ENCODE results near the gene OTOGL. TPM values are rescaled to one million over a fixed set of nuclear protein-coding genes. Genes with fewer than 3 reads are reported as not detected.
"Not testable (repeated sequence)": the region's sequence is repeated elsewhere in the genome, so short reads cannot be mapped to it uniquely, and the experiment has no call there.

The OTOGL gene
- total RNA-seq, 4 donors from 2014 or later: 0.03 to 0.10 (median 0.04) TPM; not detected in 1

DNA sequence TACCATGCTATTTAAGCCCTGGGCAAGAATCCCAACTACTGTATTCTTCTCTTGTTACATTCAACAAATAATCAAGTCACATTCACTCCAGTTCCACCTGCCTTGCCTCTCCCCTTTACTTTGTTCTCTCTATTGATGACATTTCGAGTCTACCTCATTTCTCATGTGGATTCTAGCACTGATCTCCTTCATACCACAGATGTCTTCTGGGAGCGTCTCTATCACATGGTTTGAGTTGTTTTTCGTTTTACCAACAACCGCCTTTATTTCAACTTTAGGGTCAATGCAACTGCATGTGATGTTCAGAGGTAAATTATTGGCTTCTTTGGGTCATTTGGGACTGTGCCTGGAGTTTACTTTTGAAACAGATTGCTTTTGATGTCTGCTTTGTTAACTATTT is 40.7 kb downstream of the OTOGL start:
- in situ Hi-C loops (cut with MboI; ENCODE audit: low sequenced_read_pairs in 4 of 4): no loop called here
- H3K4me1 ChIP-seq: no peaks in the 10 kb centered on the region

DNA sequence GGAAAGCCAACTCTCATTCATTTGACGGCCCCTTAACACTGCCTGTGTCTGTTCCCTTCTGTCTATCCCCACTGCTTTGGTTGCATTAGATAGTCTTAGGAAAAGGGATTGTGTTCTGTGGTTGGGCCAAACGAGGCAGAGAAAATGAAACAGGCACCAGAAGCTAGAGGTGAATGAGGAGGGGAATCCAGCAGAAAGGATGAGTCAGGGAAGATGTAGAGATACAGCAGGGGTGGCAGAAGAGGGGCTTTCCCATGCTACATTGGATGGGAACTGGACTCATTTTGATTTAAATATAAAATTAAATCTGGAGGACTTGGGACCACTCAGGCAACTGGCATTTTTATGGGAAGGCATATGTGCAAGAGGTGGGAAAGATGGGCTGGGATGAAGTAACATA is 43.3 kb downstream of the OTOGL start:
- DNase-seq: no peak
- no peak for ATAC-seq
- TF ChIP-seq POLR2A (IDR thresholded peaks at IDR 0.05): no peak
- TF ChIP-seq, protein P1, sequence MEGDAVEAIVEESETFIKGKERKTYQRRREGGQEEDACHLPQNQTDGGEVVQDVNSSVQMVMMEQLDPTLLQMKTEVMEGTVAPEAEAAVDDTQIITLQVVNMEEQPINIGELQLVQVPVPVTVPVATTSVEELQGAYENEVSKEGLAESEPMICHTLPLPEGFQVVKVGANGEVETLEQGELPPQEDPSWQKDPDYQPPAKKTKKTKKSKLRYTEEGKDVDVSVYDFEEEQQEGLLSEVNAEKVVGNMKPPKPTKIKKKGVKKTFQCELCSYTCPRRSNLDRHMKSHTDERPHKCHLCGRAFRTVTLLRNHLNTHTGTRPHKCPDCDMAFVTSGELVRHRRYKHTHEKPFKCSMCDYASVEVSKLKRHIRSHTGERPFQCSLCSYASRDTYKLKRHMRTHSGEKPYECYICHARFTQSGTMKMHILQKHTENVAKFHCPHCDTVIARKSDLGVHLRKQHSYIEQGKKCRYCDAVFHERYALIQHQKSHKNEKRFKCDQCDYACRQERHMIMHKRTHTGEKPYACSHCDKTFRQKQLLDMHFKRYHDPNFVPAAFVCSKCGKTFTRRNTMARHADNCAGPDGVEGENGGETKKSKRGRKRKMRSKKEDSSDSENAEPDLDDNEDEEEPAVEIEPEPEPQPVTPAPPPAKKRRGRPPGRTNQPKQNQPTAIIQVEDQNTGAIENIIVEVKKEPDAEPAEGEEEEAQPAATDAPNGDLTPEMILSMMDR (IDR thresholded peaks at IDR 0.05 in 4 of 5, conservative IDR thresholded peaks at IDR 0.05 in 1 of 5): no peak
- no peak overlapping the region for H3K4me3 ChIP-seq
- H3K27me3 ChIP-seq: no peaks in the 10 kb centered on the region
- H3K4me1 ChIP-seq: no peaks in the 10 kb centered on the region
- intact Hi-C loops (cut with DNase I; ENCODE audit: low total_unique reads): no loop called here
- H3K27ac ChIP-seq: no peak overlapping the region
- no peaks in the 10 kb centered on the region for H3K9me3 ChIP-seq
- in situ Hi-C loops (cut with MboI; ENCODE audit: low sequenced_read_pairs in 4 of 4): no loop called here
- no peaks in the 10 kb centered on the region for H3K36me3 ChIP-seq

More for the DNA sequence above, 40.7 kb downstream of the OTOGL start:
- H3K4me3 ChIP-seq: no peak overlapping the region
- no peak for DNase-seq
- H3K27ac ChIP-seq: no peak overlapping the region
- no peaks in the 10 kb centered on the region for H3K9me3 ChIP-seq
- H3K27me3 ChIP-seq: no peaks in the 10 kb centered on the region
- ATAC-seq: no peak
- intact Hi-C loops (cut with DNase I; ENCODE audit: low total_unique reads): no loop called here
- no peaks in the 10 kb centered on the region for H3K36me3 ChIP-seq
- TF ChIP-seq, protein P1 (IDR thresholded peaks at IDR 0.05 in 4 of 5, conservative IDR thresholded peaks at IDR 0.05 in 1 of 5): no peak
- TF ChIP-seq POLR2A (IDR thresholded peaks at IDR 0.05): no peak

DNA sequence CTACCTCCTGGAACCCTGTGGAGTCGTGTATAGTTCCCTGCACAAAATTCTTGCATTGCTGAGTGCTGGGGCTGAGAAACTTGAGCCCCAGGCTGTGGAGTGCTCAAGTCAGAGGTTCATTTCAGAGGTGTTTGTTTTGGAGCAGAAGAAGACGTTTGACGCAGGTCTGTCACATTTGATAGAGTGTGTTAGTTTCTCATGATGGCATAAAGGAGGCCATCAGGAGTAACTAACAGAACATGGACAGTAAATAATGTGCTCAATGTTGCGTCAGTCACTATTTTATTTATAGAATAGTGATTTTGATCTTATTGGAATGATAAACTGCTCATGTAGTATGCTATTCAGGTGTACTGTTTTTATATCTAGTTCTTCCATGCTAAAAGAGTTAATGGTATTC is 44.2 kb downstream of the OTOGL start:
- Histone ChIP-seq H3K9me3 (no peaks in the 10 kb centered on the region), H3K27me3 (no peaks in the 10 kb centered on the region), H3K36me3 (no peaks in the 10 kb centered on the region), H3K4me3 (no peak overlapping the region), H3K4me1 (no peaks in the 10 kb centered on the region), H3K27ac (no peak overlapping the region)
- DNase-seq (no peak), ATAC-seq (no peak)
- no peak for TF ChIP-seq POLR2A (IDR thresholded peaks at IDR 0.05)
- TF ChIP-seq, protein P1 (IDR thresholded peaks at IDR 0.05 in 4 of 5, conservative IDR thresholded peaks at IDR 0.05 in 1 of 5): no peak
- intact Hi-C loops (cut with DNase I; ENCODE audit: low total_unique reads): no loop called here
- in situ Hi-C loops (cut with MboI; ENCODE audit: low sequenced_read_pairs in 4 of 4): no loop called here

DNA sequence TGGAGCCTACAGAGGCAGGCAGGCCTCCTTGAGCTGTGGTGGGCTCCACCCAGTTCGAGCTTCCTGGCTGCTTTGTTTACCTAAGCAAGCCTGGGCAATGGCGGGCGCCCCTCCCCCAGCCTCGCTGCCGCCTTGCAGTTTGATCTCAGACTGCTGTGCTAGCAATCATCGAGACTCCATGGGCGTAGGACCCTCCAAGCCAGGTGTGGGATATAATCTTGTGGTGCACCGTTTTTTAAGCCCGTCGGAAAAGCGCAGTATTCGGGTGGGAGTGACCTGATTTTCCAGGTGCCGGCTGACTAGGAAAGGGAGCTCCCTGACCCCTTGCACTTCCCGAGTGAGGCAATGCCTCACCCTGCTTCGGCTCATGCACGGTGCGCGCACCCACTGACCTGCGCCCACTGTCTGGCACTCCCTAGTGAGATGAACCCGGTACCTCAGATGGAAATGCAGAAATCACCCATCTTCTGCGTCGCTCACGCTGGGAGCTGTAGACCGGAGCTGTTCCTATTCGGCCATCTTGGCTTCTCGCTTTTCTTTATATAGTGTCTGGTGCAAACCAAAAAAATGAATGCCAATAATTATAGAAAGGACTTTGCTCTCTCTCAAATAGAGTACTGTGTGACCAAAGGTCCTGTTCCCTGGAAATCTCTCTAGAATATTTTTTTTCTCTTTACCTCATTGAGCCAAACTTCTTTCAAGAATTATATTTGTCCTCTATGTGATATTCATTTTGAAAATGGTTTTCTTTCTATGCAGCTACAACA is 50.4 kb downstream of the OTOGL start:
- H3K27ac ChIP-seq; intact Hi-C loops (cut with DNase I; ENCODE audit: low total_unique reads); H3K9me3 ChIP-seq; H3K27me3 ChIP-seq; ATAC-seq; H3K36me3 ChIP-seq; H3K4me3 ChIP-seq; H3K4me1 ChIP-seq; in situ Hi-C loops (cut with MboI; ENCODE audit: low sequenced_read_pairs in 4 of 4); DNase-seq: not testable (repeated sequence)

DNA sequence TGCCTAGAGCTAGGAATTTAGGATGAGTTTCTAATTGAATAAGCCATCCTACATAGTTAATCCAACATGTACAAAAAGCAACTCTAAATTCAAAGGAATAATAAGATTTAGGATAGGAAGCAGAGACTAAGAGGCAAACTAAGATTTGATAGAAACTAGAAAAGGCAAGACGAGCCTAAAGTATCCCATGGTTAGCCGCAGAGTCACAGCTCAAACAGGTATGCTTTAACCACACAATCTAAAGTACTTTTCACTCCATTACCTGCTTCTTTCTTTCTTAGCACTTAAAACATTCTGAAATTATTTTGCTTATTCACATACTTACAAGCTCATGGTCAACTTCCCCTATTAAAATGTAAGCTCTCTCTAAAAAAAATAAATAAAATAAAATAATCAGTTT is 51.8 kb downstream of the OTOGL start:
- Histone ChIP-seq H3K27ac (no peak overlapping the region), H3K4me3 (no peak overlapping the region), H3K36me3 (no peaks in the 10 kb centered on the region), H3K9me3 (no peaks in the 10 kb centered on the region), H3K4me1 (no peaks in the 10 kb centered on the region), H3K27me3 (no peaks in the 10 kb centered on the region)
- in situ Hi-C loops (cut with MboI; ENCODE audit: low sequenced_read_pairs in 4 of 4) (no loop called here), intact Hi-C loops (cut with DNase I; ENCODE audit: low total_unique reads) (no loop called here)
- TF ChIP-seq, protein P1 (IDR thresholded peaks at IDR 0.05 in 4 of 5, conservative IDR thresholded peaks at IDR 0.05 in 1 of 5): no peak
- no peak for TF ChIP-seq POLR2A (IDR thresholded peaks at IDR 0.05)
- ATAC-seq (no peak), DNase-seq (no peak)
